ENCODE results near the gene PTCHD4. TPM values are rescaled to one million over a fixed set of nuclear protein-coding genes. Genes with fewer than 3 reads are reported as not detected.

Gene PTCHD4
- total RNA-seq, 1 donor from 2014 or later = 11.4 TPM

DNA sequence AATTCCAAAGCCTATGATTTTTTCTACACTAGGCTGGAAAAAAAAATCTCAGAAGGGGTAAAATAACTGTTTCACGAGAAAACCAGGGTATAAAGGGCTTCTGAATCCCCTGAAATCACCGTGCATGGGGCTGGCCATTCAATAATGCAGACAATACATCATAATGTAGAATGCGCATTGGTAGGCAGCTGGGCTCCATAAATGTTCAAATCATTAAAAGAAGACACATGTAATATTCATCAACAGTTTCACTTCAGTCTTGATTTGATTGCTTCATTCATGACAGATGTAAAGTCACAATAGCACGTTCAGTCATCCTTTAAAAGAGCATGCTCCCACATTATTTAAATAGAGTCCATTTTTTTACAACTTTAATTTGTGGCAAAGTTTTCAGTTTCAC, 20.5 kb downstream of the PTCHD4 start:
- H3K36me3 ChIP-seq (ENCODE audit: insufficient read depth, low read length) = no peaks in the 10 kb centered on the region
- no peak overlapping the region for H2AFZ ChIP-seq (ENCODE audit: low read depth, low read length)
- no peak overlapping the region for H3K27ac ChIP-seq (ENCODE audit: low read depth, low read length)
- no peaks in the 10 kb centered on the region for H3K27me3 ChIP-seq (ENCODE audit: insufficient read depth, low read length)
- FAIRE-seq (no peak), DNase-seq (ENCODE audit: low read depth) (no peak)
- TF ChIP-seq EZH2 (IDR thresholded peaks at IDR 0.05; ENCODE audit: insufficient read depth, low read length) = no peak
- TF ChIP-seq, protein P1, sequence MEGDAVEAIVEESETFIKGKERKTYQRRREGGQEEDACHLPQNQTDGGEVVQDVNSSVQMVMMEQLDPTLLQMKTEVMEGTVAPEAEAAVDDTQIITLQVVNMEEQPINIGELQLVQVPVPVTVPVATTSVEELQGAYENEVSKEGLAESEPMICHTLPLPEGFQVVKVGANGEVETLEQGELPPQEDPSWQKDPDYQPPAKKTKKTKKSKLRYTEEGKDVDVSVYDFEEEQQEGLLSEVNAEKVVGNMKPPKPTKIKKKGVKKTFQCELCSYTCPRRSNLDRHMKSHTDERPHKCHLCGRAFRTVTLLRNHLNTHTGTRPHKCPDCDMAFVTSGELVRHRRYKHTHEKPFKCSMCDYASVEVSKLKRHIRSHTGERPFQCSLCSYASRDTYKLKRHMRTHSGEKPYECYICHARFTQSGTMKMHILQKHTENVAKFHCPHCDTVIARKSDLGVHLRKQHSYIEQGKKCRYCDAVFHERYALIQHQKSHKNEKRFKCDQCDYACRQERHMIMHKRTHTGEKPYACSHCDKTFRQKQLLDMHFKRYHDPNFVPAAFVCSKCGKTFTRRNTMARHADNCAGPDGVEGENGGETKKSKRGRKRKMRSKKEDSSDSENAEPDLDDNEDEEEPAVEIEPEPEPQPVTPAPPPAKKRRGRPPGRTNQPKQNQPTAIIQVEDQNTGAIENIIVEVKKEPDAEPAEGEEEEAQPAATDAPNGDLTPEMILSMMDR (IDR thresholded peaks at IDR 0.05; ENCODE audit: insufficient read depth, low read depth, low read length) = no peak
- H3K27ac Mint-ChIP-seq (ENCODE audit: unreplicated experiment) = no peak overlapping the region
- peaks cover 17% of the 10 kb centered on the region for H3K79me2 ChIP-seq (ENCODE audit: insufficient read depth, low read length)
- H3K4me3 Mint-ChIP-seq (ENCODE audit: unreplicated experiment) = no peak overlapping the region
- H3K9me3 ChIP-seq (ENCODE audit: insufficient read depth, low read depth, low read length) = no peaks in the 10 kb centered on the region
- H3K4me1 Mint-ChIP-seq (ENCODE audit: low read depth, unreplicated experiment) = no peaks in the 10 kb centered on the region
- peaks cover 2% of the 10 kb centered on the region for H3K36me3 Mint-ChIP-seq (ENCODE audit: low read depth, unreplicated experiment)
- no peak overlapping the region for H3K4me2 ChIP-seq (ENCODE audit: low read length)
- H3K4me1 ChIP-seq (ENCODE audit: insufficient read depth, low read length) = no peaks in the 10 kb centered on the region
- no peaks in the 10 kb centered on the region for H3K9me3 Mint-ChIP-seq (ENCODE audit: unreplicated experiment)
- H3K27me3 Mint-ChIP-seq (ENCODE audit: low read depth, unreplicated experiment) = no peaks in the 10 kb centered on the region
- H3K4me3 ChIP-seq (ENCODE audit: insufficient read depth, low read depth, low read length) = no peak overlapping the region
- peaks cover 49% of the 10 kb centered on the region for H4K20me1 ChIP-seq (ENCODE audit: insufficient read depth, low read length)
- no peak overlapping the region for H3K9ac ChIP-seq (ENCODE audit: low read length)

DNA sequence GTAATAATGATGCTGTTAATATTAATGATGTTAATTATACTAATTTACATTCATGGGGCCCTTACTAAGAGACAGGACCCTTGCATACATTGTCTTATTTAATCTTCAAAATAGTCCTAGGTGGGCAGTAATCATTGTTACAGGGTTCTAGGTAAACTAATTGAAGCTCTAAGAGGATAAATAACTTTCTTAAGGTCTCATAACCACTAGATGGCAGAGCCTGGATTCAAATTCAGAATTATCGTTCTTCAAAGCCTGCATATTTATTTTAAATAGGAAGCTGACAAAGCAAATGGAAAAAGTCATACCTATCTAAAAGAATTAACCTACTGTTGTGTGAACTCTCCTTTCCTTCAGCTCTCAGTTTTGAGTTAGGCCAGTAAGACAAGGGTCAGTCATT, 23.5 kb downstream of the PTCHD4 start:
- TF ChIP-seq, protein P1 (IDR thresholded peaks at IDR 0.05; ENCODE audit: insufficient read depth, low read depth, low read length) = peak; percentile 30
- TF ChIP-seq EZH2 (IDR thresholded peaks at IDR 0.05; ENCODE audit: insufficient read depth, low read length) = no peak
- H3K9me3 ChIP-seq (ENCODE audit: insufficient read depth, low read depth, low read length) = no peaks in the 10 kb centered on the region
- Mint-ChIP-seq H3K36me3 (ENCODE audit: low read depth, unreplicated experiment) (peaks cover 9% of the 10 kb centered on the region), H3K4me3 (ENCODE audit: unreplicated experiment) (no peak overlapping the region), H3K27me3 (ENCODE audit: low read depth, unreplicated experiment) (no peaks in the 10 kb centered on the region), H3K27ac (ENCODE audit: unreplicated experiment) (no peak overlapping the region), H3K9me3 (ENCODE audit: unreplicated experiment) (no peaks in the 10 kb centered on the region), H3K4me1 (ENCODE audit: low read depth, unreplicated experiment) (peaks cover 3% of the 10 kb centered on the region)
- no peak overlapping the region for H3K27ac ChIP-seq (ENCODE audit: low read depth, low read length)
- no peaks in the 10 kb centered on the region for H3K27me3 ChIP-seq (ENCODE audit: insufficient read depth, low read length)
- DNase-seq (ENCODE audit: low read depth) (no peak), FAIRE-seq (no peak)
- no peaks in the 10 kb centered on the region for H3K36me3 ChIP-seq (ENCODE audit: insufficient read depth, low read length)
- H3K79me2 ChIP-seq (ENCODE audit: insufficient read depth, low read length) = peaks cover 6% of the 10 kb centered on the region
- no peak overlapping the region for H3K4me2 ChIP-seq (ENCODE audit: low read length)
- H3K4me1 ChIP-seq (ENCODE audit: insufficient read depth, low read length) = no peaks in the 10 kb centered on the region
- no peak overlapping the region for H3K9ac ChIP-seq (ENCODE audit: low read length)
- no peak overlapping the region for H3K4me3 ChIP-seq (ENCODE audit: insufficient read depth, low read depth, low read length)
- no peak overlapping the region for H2AFZ ChIP-seq (ENCODE audit: low read depth, low read length)
- peaks cover 42% of the 10 kb centered on the region for H4K20me1 ChIP-seq (ENCODE audit: insufficient read depth, low read length)

- Histone ChIP-seq H3K79me2 (ENCODE audit: insufficient read depth, low read length) (no peaks in the 10 kb centered on the region), H3K36me3 (ENCODE audit: insufficient read depth, low read length) (no peaks in the 10 kb centered on the region), H3K9ac (ENCODE audit: low read length) (no peak overlapping the region), H4K20me1 (ENCODE audit: insufficient read depth, low read length) (peaks cover 41% of the 10 kb centered on the region), H3K4me3 (ENCODE audit: insufficient read depth, low read depth, low read length) (no peak overlapping the region), H3K27ac (ENCODE audit: low read depth, low read length) (no peak overlapping the region), H3K27me3 (ENCODE audit: insufficient read depth, low read length) (no peaks in the 10 kb centered on the region), H2AFZ (ENCODE audit: low read depth, low read length) (no peak overlapping the region), H3K4me2 (ENCODE audit: low read length) (no peak overlapping the region), H3K4me1 (ENCODE audit: insufficient read depth, low read length) (no peaks in the 10 kb centered on the region), H3K9me3 (ENCODE audit: insufficient read depth, low read depth, low read length) (no peaks in the 10 kb centered on the region)
- H3K36me3 Mint-ChIP-seq (ENCODE audit: low read depth, unreplicated experiment) = peaks cover 6% of the 10 kb centered on the region
- no peak overlapping the region for H3K4me3 Mint-ChIP-seq (ENCODE audit: unreplicated experiment)
- H3K4me1 Mint-ChIP-seq (ENCODE audit: low read depth, unreplicated experiment) = peaks cover 10% of the 10 kb centered on the region
- FAIRE-seq (no peak), DNase-seq (ENCODE audit: low read depth) (no peak)
- no peaks in the 10 kb centered on the region for H3K27me3 Mint-ChIP-seq (ENCODE audit: low read depth, unreplicated experiment)
- no peaks in the 10 kb centered on the region for H3K9me3 Mint-ChIP-seq (ENCODE audit: unreplicated experiment)
- TF ChIP-seq, protein P1 (IDR thresholded peaks at IDR 0.05; ENCODE audit: insufficient read depth, low read depth, low read length) = no peak
- TF ChIP-seq EZH2 (IDR thresholded peaks at IDR 0.05; ENCODE audit: insufficient read depth, low read length) = no peak
- H3K27ac Mint-ChIP-seq (ENCODE audit: unreplicated experiment) = no peak overlapping the region
Observed at GRCh38 chr6:48086187-48086586, 24.8 kb downstream of the PTCHD4 start.
